CD4-positive, alpha-beta memory T cell (primary cell): Measurements from ENCODE around the gene PRUNE1. TPM values are rescaled to one million over a fixed set of nuclear protein-coding genes. Genes with fewer than 3 reads are reported as not detected.
A peak's percentile ranks its signal among the peaks of the same experiment; 100 is the strongest.

Experiments used
- CTCF ChIA-PET: fragments of 350-600 bp; sonication (Branson Sonifier 250); formaldehyde crosslinking; loops from one replicate; lab custom pipeline; 2021; ENCODE audit warnings: inconsistent platforms; ENCODE audit not compliant: partially characterized antibody; lab: Charles Lee
- POLR2A ChIA-PET: fragments of 350-600 bp; sonication (Branson Sonifier 250); formaldehyde crosslinking; loops from one replicate; lab custom pipeline; 2021; ENCODE audit not compliant: partially characterized antibody; lab: Charles Lee
- DNase-seq, 5 donors: peaks; one replicate each; pipeline versions ENCODE4 v3.0.0 to v3.0.0-alpha.2; 2020 to 2022; ENCODE audit warnings: mixed read lengths in 1 of 5
- H3K27ac ChIP-seq: one replicate; pipeline ENCODE4 v1.7.0; 2013; ENCODE audit warnings: low read depth, low read length
- H3K27me3 ChIP-seq: 2 replicates; pipeline ENCODE4 v1.7.0; 2013; ENCODE audit warnings: mild to moderate bottlenecking, low read length, moderate library complexity; ENCODE audit not compliant: insufficient read depth
- H3K36me3 ChIP-seq: 2 replicates; pipeline ENCODE4 v1.7.0; 2013; ENCODE audit warnings: mild to moderate bottlenecking, low read length, moderate library complexity; ENCODE audit not compliant: insufficient read depth
- H3K4me1 ChIP-seq: 2 replicates; pipeline ENCODE4 v1.7.0; 2013; ENCODE audit warnings: mild to moderate bottlenecking, low read length, moderate library complexity; ENCODE audit not compliant: insufficient read depth
- H3K4me3 ChIP-seq, 2 donors: one replicate each; pipeline ENCODE4 v1.7.0; 2013; ENCODE audit warnings: low read length in 2 of 2, mild to moderate bottlenecking in 1 of 2
- H3K9me3 ChIP-seq, 2 donors: one replicate each; pipeline ENCODE4 v1.7.0; 2013; ENCODE audit warnings: low read length in 2 of 2, control low read depth in 1 of 2; ENCODE audit not compliant: control insufficient read depth in 1 of 2
- H3K27ac Mint-ChIP-seq, 7 donors: one replicate each; pipeline ENCODE4 v1.8.0; 2020 to 2021; ENCODE audit warnings: mixed read lengths in 7 of 7, mild to moderate bottlenecking in 6 of 7, inconsistent platforms in 3 of 7, moderate library complexity in 3 of 7
- H3K27me3 Mint-ChIP-seq, 2 donors: one replicate each; pipeline ENCODE4 v1.8.0; 2020 to 2021; ENCODE audit warnings: mixed read lengths in 2 of 2
- H3K36me3 Mint-ChIP-seq, 2 donors: one replicate each; pipeline ENCODE4 v1.8.0; 2020 to 2021; ENCODE audit warnings: mixed read lengths in 2 of 2, inconsistent platforms in 1 of 2, mild to moderate bottlenecking in 1 of 2
- H3K4me1 Mint-ChIP-seq, 4 donors: one replicate each; pipeline ENCODE4 v1.8.0; 2020 to 2021; ENCODE audit warnings: mixed read lengths in 4 of 4, mild to moderate bottlenecking in 1 of 4
- H3K4me3 Mint-ChIP-seq, 8 donors: one replicate each; pipeline ENCODE4 v1.8.0; 2020 to 2021; ENCODE audit warnings: mixed read lengths in 8 of 8, mild to moderate bottlenecking in 7 of 8, moderate library complexity in 6 of 8, inconsistent platforms in 3 of 8
- H3K9me3 Mint-ChIP-seq, 8 donors: one replicate each; pipeline ENCODE4 v1.8.0; 2020 to 2021; ENCODE audit warnings: mixed read lengths in 8 of 8, mild to moderate bottlenecking in 5 of 8, inconsistent platforms in 3 of 8, moderate library complexity in 1 of 8
- intact Hi-C: fragments of 100-400 bp; cut with micrococcal nuclease; formaldehyde crosslinking; loops from one replicate; pipeline ENCODE4 v1.15.1; 2023
- polyA plus RNA-seq, 2 donors: library from polyadenylated mRNA; unstranded; fragments of 300-500 nt; fragmentation: Illumina TruSeq; gene quantifications; one replicate each; pipeline ENCODE4 v1.2.3, GENCODE V29; 2021
- total RNA-seq, 2 experiments: library from RNA; stranded (reverse); gene quantifications; one replicate each; pipeline ENCODE4 v1.2.3, GENCODE V29; 2021

Gene PRUNE1
- total and polyA plus RNA-seq, 4 experiments from 2014 or later = 35.0 to 59.0 (median 45.7) TPM

- POLR2A ChIA-PET = interaction anchor here (0.6 to 16.6 kb wide), 24 partner anchors 9 to 696 kb away, joined by 3 to 325 read pairs (median 4); partner anchors contain the start of genes BNIPL, C1orf56, GABPB2 and LYSMD1
- peaks cover 44% of the 10 kb centered on the region for H3K4me1 ChIP-seq
- peak within 1 kb of the TSS; percentile 96 to 100 (median 100) for H3K4me3 Mint-ChIP-seq
- H3K27me3 Mint-ChIP-seq = peaks cover 0 to 1% of the 10 kb centered on the region in 2 donors
- peak within 1 kb of the TSS; percentile 90 for H3K27ac ChIP-seq
- DNase-seq = peak; percentile 81 to 85 (median 85)
- H3K4me3 ChIP-seq = peak within 1 kb of the TSS; percentile 89 to 93
- CTCF ChIA-PET = interaction anchor here (0.6 to 9.0 kb wide), 12 partner anchors 9 to 97 kb away, joined by 4 to 92 read pairs (median 8); partner anchors contain the start of genes C1orf56, GABPB2, MINDY1 and TNFAIP8L2
- peaks cover 40 to 53% of the 10 kb centered on the region in 2 donors for H3K36me3 Mint-ChIP-seq
- peaks cover 31 to 69% (median 38%) of the 10 kb centered on the region in 4 donors for H3K4me1 Mint-ChIP-seq
- H3K36me3 ChIP-seq = peaks cover 17% of the 10 kb centered on the region
- no peaks in the 10 kb centered on the region for H3K27me3 ChIP-seq
- no peaks in the 10 kb centered on the region for H3K9me3 ChIP-seq
- peaks cover 0 to 7% (median 0%) of the 10 kb centered on the region in 8 donors for H3K9me3 Mint-ChIP-seq
- peak within 1 kb of the TSS; percentile 98 to 100 (median 99) for H3K27ac Mint-ChIP-seq
- intact Hi-C loops = loop anchor here (1.0 to 5.0 kb wide), 3 partner anchors 11 to 497 kb away; partner anchors contain the start of gene GABPB2
These were observed 51.1 kb downstream of the PRUNE1 start, which contains the start of gene CDC42SE1 for GRCh38 chr1:151059109-151060006. CDC42SE1 (minus strand) TSS chr1:151059622; CDS start chr1:151055730, 3,892 bp downstream.

- intact Hi-C loops = loop anchor here (1.0 kb wide), 2 partner anchors 10 to 36 kb away; partner anchors contain the start of gene GABPB2
- peaks cover 0 to 7% (median 0%) of the 10 kb centered on the region in 8 donors for H3K9me3 Mint-ChIP-seq
- peaks cover 0 to 1% of the 10 kb centered on the region in 2 donors for H3K27me3 Mint-ChIP-seq
- Histone ChIP-seq H3K9me3 (no peaks in the 10 kb centered on the region), H3K27ac (peak within 1 kb of the TSS; percentile 90), H3K36me3 (peaks cover 9% of the 10 kb centered on the region), H3K4me1 (peaks cover 36% of the 10 kb centered on the region), H3K27me3 (no peaks in the 10 kb centered on the region), H3K4me3 (peak within 1 kb of the TSS; percentile 89 to 93)
- no peak for DNase-seq
- CTCF ChIA-PET = interaction anchor here (0.7 to 9.0 kb wide), 8 partner anchors 10 to 96 kb away, joined by 4 to 92 read pairs (median 18); partner anchors contain the start of genes C1orf56, GABPB2 and TNFAIP8L2
- peak within 1 kb of the TSS; percentile 98 to 100 (median 99) for H3K27ac Mint-ChIP-seq
- peaks cover 32 to 45% of the 10 kb centered on the region in 2 donors for H3K36me3 Mint-ChIP-seq
- peak within 1 kb of the TSS; percentile 96 to 100 (median 100) for H3K4me3 Mint-ChIP-seq
- H3K4me1 Mint-ChIP-seq = peaks cover 26 to 61% (median 32%) of the 10 kb centered on the region in 4 donors
- POLR2A ChIA-PET = interaction anchor here (0.9 to 16.6 kb wide), 17 partner anchors 8 to 697 kb away, joined by 3 to 325 read pairs (median 7); partner anchors contain the start of genes BNIPL, C1orf56, GABPB2 and MINDY1
These were observed 51.9 kb downstream of the PRUNE1 start, which contains the start of gene MLLT11 for GRCh38 chr1:151060007-151060656. MLLT11 (plus strand) TSS chr1:151060397; CDS start chr1:151067225, 6,828 bp downstream.

- ChIA-PET POLR2A (interaction anchor here (0.9 to 16.6 kb wide), 5 partner anchors 11 to 96 kb away, joined by 4 to 325 read pairs (median 124); partner anchors contain the start of genes C1orf56, GABPB2 and MINDY1), CTCF (interaction anchor here (1.0 to 9.0 kb wide), 5 partner anchors 10 to 95 kb away, joined by 4 to 92 read pairs (median 67); partner anchors contain the start of genes C1orf56, GABPB2 and TNFAIP8L2)
- H3K4me3 ChIP-seq = peak overlapping the region; percentile 89 to 93
- H3K36me3 ChIP-seq = peaks cover 2% of the 10 kb centered on the region
- H3K4me1 Mint-ChIP-seq = peaks cover 21 to 54% (median 29%) of the 10 kb centered on the region in 4 donors
- peak overlapping the region; percentile 90 for H3K27ac ChIP-seq
- H3K9me3 Mint-ChIP-seq = peaks cover 0 to 7% (median 0%) of the 10 kb centered on the region in 8 donors
- H3K9me3 ChIP-seq = no peaks in the 10 kb centered on the region
- peak overlapping the region; percentile 98 to 100 (median 99) for H3K27ac Mint-ChIP-seq
- H3K27me3 Mint-ChIP-seq = peaks cover 0 to 1% of the 10 kb centered on the region in 2 donors
- DNase-seq = no peak
- peaks cover 25 to 38% of the 10 kb centered on the region in 2 donors for H3K36me3 Mint-ChIP-seq
- H3K27me3 ChIP-seq = no peaks in the 10 kb centered on the region
- H3K4me3 Mint-ChIP-seq = peak overlapping the region; percentile 96 to 100 (median 100)
- intact Hi-C loops = loop anchor here (1.0 kb wide), 2 partner anchors 9 to 37 kb away; partner anchors contain the start of gene GABPB2
- peaks cover 29% of the 10 kb centered on the region for H3K4me1 ChIP-seq
These were observed 52.6 kb downstream of the PRUNE1 start for GRCh38 chr1:151060657-151061421.

GRCh38 chr1:151061704-151062103 lies 53.5 kb downstream of the PRUNE1 start:
- Histone ChIP-seq H3K36me3 (no peaks in the 10 kb centered on the region), H3K9me3 (no peaks in the 10 kb centered on the region), H3K4me3 (no peak overlapping the region), H3K4me1 (peaks cover 23% of the 10 kb centered on the region), H3K27ac (no peak overlapping the region), H3K27me3 (no peaks in the 10 kb centered on the region)
- no peak for DNase-seq
- Mint-ChIP-seq H3K4me3 (no peak overlapping the region), H3K27ac (peak overlapping the region in 1 of 7 donors; percentile 98), H3K4me1 (peaks cover 14 to 46% (median 22%) of the 10 kb centered on the region in 4 donors), H3K27me3 (peaks cover 0 to 1% of the 10 kb centered on the region in 2 donors), H3K36me3 (peaks cover 17 to 30% of the 10 kb centered on the region in 2 donors), H3K9me3 (peaks cover 0 to 5% (median 0%) of the 10 kb centered on the region in 8 donors)
- ChIA-PET CTCF (interaction anchor here (0.8 to 9.0 kb wide), 9 partner anchors 10 to 94 kb away, joined by 3 to 92 read pairs (median 6); partner anchors contain the start of genes C1orf56, GABPB2 and TNFAIP8L2), POLR2A (interaction anchor here (1.2 to 16.6 kb wide), 4 partner anchors 8 to 33 kb away, joined by 3 to 325 read pairs (median 171); partner anchors contain the start of genes C1orf56 and GABPB2)
- intact Hi-C loops = no loop called here

GRCh38 chr1:151062741-151063371 lies 54.6 kb downstream of the PRUNE1 start:
- Histone ChIP-seq H3K27me3 (no peaks in the 10 kb centered on the region), H3K9me3 (no peaks in the 10 kb centered on the region), H3K36me3 (no peaks in the 10 kb centered on the region), H3K27ac (no peak overlapping the region), H3K4me3 (no peak overlapping the region), H3K4me1 (peaks cover 15% of the 10 kb centered on the region)
- H3K4me3 Mint-ChIP-seq = peak overlapping the region in 2 of 8 donors; percentile 2 to 41
- intact Hi-C loops = no loop called here
- H3K9me3 Mint-ChIP-seq = peaks cover 0 to 4% (median 0%) of the 10 kb centered on the region in 8 donors
- CTCF ChIA-PET = interaction anchor here (0.5 to 9.0 kb wide), 7 partner anchors 11 to 93 kb away, joined by 4 to 92 read pairs (median 7); partner anchors contain the start of genes C1orf56 and GABPB2
- DNase-seq = no peak
- H3K27me3 Mint-ChIP-seq = no peaks in the 10 kb centered on the region
- peaks cover 8 to 21% of the 10 kb centered on the region in 2 donors for H3K36me3 Mint-ChIP-seq
- peaks cover 12 to 34% (median 16%) of the 10 kb centered on the region in 4 donors for H3K4me1 Mint-ChIP-seq
- H3K27ac Mint-ChIP-seq = peak overlapping the region in 1 of 7 donors; percentile 98
- POLR2A ChIA-PET = interaction anchor here (0.5 to 9.5 kb wide), 4 partner anchors 8 to 30 kb away, joined by 3 to 325 read pairs (median 3); partner anchors contain the start of genes C1orf56 and GABPB2
